ENCODE results near the gene SMIM9.

- TF ChIP-seq CTCF (IDR thresholded peaks at IDR 0.05): no peak
- TF ChIP-seq POLR2A (IDR thresholded peaks at IDR 0.05): no peak
- no peak for TF ChIP-seq POLR2AphosphoS5 (IDR thresholded peaks at IDR 0.05)
- TF ChIP-seq EP300 (IDR thresholded peaks at IDR 0.05): no peak
Observed at GRCh38 chrX:154799556-154800348, 34.7 kb downstream of the SMIM9 start.

Data from sigmoid colon (tissue), 4 donors.